ENCODE data around the gene SNX19. TPM values are rescaled to one million over a fixed set of nuclear protein-coding genes. Genes with fewer than 3 reads are reported as not detected.
"Not testable (repeated sequence)": the region's sequence is repeated elsewhere in the genome, so short reads cannot be mapped to it uniquely, and the experiment has no call there.

The SNX19 gene
- total RNA-seq, 1 donor from 2014 or later, result 72.2 TPM

- Histone ChIP-seq H3K27me3 (no peaks in the 10 kb centered on the region), H3K4me3 (no peak overlapping the region), H3K4me1 (no peaks in the 10 kb centered on the region), H3K27ac (no peak overlapping the region), H3K9me3 (no peaks in the 10 kb centered on the region), H3K36me3 (no peaks in the 10 kb centered on the region)
- TF ChIP-seq, protein P1, sequence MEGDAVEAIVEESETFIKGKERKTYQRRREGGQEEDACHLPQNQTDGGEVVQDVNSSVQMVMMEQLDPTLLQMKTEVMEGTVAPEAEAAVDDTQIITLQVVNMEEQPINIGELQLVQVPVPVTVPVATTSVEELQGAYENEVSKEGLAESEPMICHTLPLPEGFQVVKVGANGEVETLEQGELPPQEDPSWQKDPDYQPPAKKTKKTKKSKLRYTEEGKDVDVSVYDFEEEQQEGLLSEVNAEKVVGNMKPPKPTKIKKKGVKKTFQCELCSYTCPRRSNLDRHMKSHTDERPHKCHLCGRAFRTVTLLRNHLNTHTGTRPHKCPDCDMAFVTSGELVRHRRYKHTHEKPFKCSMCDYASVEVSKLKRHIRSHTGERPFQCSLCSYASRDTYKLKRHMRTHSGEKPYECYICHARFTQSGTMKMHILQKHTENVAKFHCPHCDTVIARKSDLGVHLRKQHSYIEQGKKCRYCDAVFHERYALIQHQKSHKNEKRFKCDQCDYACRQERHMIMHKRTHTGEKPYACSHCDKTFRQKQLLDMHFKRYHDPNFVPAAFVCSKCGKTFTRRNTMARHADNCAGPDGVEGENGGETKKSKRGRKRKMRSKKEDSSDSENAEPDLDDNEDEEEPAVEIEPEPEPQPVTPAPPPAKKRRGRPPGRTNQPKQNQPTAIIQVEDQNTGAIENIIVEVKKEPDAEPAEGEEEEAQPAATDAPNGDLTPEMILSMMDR (IDR thresholded peaks at IDR 0.05), result no peak
- intact Hi-C loops (cut with DNase I), result no loop called here
- DNase-seq, result no peak
- ATAC-seq, result no peak
Measured at GRCh38 chr11:130945896-130946295, 29.6 kb upstream of the SNX19 start.

DNA sequence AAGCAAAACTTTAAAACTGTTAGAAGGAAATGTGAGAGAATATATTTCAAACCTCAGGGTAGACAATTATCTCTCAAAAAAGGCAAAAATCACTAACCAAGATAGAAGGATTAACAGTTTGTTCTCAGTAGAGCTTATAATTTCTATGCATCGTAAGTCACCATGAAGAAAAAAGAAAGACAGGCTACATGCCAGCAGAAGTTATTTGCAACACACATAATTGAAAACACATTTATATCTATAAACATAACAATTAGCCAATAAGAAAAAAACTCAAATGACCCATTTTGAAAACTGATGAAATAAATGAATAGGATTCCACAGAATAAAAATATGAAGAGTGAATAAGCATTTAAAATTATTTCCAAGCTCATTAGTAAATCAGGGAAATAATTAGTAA is 24.4 kb upstream of the SNX19 start:
- TF ChIP-seq, protein P1 (IDR thresholded peaks at IDR 0.05), result no peak
- intact Hi-C loops (cut with DNase I), result no loop called here
- Histone ChIP-seq H3K36me3 (no peaks in the 10 kb centered on the region), H3K9me3 (no peaks in the 10 kb centered on the region), H3K27me3 (no peaks in the 10 kb centered on the region), H3K4me1 (no peaks in the 10 kb centered on the region), H3K27ac (no peak overlapping the region), H3K4me3 (no peak overlapping the region)
- DNase-seq, result no peak
- no peak for ATAC-seq

DNA sequence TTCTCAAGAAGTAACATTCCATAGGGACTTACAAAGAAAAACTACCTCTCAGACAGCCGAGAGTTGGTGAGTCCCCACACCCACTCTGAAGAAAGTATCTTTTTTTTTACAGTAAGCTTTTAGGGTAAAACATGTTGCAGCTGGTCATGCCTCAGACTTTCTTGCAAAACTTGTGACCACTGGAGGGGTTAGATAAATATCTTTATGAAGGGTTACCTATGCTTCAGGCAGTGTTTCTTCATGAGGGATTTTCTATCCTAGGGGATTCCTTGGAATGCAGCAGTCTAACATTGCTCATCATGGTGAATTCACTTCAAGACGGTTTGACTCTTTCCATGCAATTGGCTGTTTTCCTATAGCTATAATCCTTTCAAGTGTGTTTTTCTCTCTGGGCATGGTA is 20.8 kb upstream of the SNX19 start:
- Histone ChIP-seq H3K36me3 (no peaks in the 10 kb centered on the region), H3K4me1 (no peaks in the 10 kb centered on the region), H3K9me3 (no peaks in the 10 kb centered on the region), H3K27me3 (no peaks in the 10 kb centered on the region), H3K27ac (no peak overlapping the region), H3K4me3 (no peak overlapping the region)
- ATAC-seq, result no peak
- intact Hi-C loops (cut with DNase I), result no loop called here
- DNase-seq, result no peak
- TF ChIP-seq, protein P1 (IDR thresholded peaks at IDR 0.05), result no peak

DNA sequence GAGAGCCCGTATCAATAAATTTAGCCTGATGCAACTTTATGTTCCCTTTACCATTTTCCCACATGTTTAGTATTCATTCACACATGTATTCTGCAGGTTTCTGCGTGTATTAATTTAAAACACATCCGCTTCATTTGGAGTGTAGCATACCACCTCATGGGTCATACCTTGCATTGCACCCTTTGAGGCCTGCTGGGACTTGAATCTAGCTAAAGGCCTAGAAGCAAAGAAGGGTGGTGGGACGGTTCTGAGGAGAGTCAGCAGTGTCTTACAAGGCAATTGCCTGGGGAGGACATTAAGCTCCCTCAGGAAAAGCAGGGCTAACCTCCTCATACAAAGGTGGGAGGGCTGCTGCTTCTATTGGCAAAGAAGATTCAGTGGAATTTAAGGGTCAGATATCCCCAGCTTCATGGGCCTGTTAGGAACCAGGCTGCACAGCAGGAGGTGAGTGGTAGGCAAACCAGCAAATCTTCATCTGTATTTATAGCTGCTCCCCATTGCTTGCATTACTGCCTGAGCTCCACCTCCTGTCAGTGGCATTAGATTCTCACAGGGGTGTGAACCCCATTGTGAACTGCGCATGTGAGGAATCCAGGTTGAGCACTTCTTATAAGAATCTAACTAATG is 15.9 kb upstream of the SNX19 start:
- Histone ChIP-seq H3K27me3 (no peaks in the 10 kb centered on the region), H3K4me3 (no peak overlapping the region), H3K9me3 (no peaks in the 10 kb centered on the region), H3K4me1 (no peaks in the 10 kb centered on the region), H3K27ac (no peak overlapping the region), H3K36me3 (no peaks in the 10 kb centered on the region)
- DNase-seq, result no peak
- intact Hi-C loops (cut with DNase I), result no loop called here
- TF ChIP-seq, protein P1 (IDR thresholded peaks at IDR 0.05), result no peak
- ATAC-seq, result no peak

DNA sequence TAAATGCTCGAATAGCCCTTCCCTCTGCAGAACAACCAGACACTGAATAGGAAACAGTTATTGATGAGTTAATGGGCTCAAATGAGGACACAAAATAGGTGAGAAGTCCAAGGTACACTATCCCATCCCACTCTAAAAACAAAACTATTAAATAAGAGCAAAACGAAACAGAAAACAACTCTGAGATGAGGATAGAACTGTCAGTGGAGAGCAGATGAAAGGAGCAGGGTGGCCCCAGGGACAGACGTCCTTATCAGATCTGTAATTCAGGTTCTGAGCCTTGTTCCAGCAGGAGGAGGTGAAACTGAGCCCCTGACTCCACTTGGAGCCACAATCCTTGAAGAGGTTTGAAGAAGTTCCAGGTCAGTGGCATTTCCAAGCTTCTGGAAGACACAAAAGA is 8.5 kb upstream of the SNX19 start:
- Histone ChIP-seq H3K4me3 (no peak overlapping the region), H3K27me3 (no peaks in the 10 kb centered on the region), H3K4me1 (no peaks in the 10 kb centered on the region), H3K27ac (no peak overlapping the region), H3K36me3 (no peaks in the 10 kb centered on the region), H3K9me3 (no peaks in the 10 kb centered on the region)
- no peak for ATAC-seq
- TF ChIP-seq, protein P1 (IDR thresholded peaks at IDR 0.05), result no peak
- intact Hi-C loops (cut with DNase I), result no loop called here
- no peak for DNase-seq

GRCh38 chr11:130920612-130921011 is 4.3 kb upstream of the SNX19 start:
- intact Hi-C loops (cut with DNase I); ATAC-seq; H3K9me3 ChIP-seq; H3K4me1 ChIP-seq; H3K36me3 ChIP-seq; H3K27ac ChIP-seq; H3K4me3 ChIP-seq; DNase-seq; H3K27me3 ChIP-seq: not testable (repeated sequence)

Measured in upper lobe of right lung (tissue), 1 donor.